A549 (cell line): ENCODE measurements around the gene MLPH. TPM values are rescaled to one million over a fixed set of nuclear protein-coding genes. Genes with fewer than 3 reads are reported as not detected.

ENCODE experiments used
- ATAC-seq, 2 experiments: fragments of 200-7000 bp in 1 of 2; fragments of >200 bp in 1 of 2; cut with Nextera tagmentation in 1 of 2; cut with Tn5 transposase in 1 of 2; 3 replicates each; pipeline versions ENCODE4 v1.8.0 to v1.9.1; 2018 to 2020; ENCODE audit warnings: mild to moderate bottlenecking in 1 of 2, moderate library complexity in 1 of 2
- CTCF ChIA-PET: fragments of 300-600 bp; sonication (Branson Sonifier 250); formaldehyde crosslinking; extraction: SDS; loops from one replicate; lab custom pipeline; 2021; ENCODE audit warnings: antibody characterized with exemption, inconsistent platforms; lab: Yijun Ruan, JAX
- POLR2A ChIA-PET: fragments of 350-600 bp; formaldehyde crosslinking; extraction: SDS; loops from one replicate; lab custom pipeline; 2021; ENCODE audit warnings: antibody characterized with exemption, inconsistent platforms; lab: Yijun Ruan, JAX
- DNase-seq, 2 experiments: peaks; one replicate each; pipeline versions ENCODE4 v3.0.0 to v3.0.0-alpha.2; 2011 to 2016; ENCODE audit warnings: low read depth in 1 of 2, low spot score in 1 of 2
- FAIRE-seq: peaks from 2 replicates; lab custom pipeline; 2011; peaks lifted over from hg19 to GRCh38; lab: Jason Lieb, UNC
- H3K27ac ChIP-seq, 2 experiments: fragments of >200 bp; sonication (Bioruptor Twin); formaldehyde crosslinking; 3 replicates each; pipeline ENCODE4 v1.5.1; 2016 to 2017
- H3K4me1 ChIP-seq: fragments of >200 bp; sonication (Bioruptor Twin); formaldehyde crosslinking; 3 replicates; pipeline ENCODE4 v1.6.1; 2016
- H3K4me2 ChIP-seq: fragments of >200 bp; sonication (Bioruptor Twin); formaldehyde crosslinking; 3 replicates; pipeline ENCODE4 v1.6.1; 2016
- H3K4me3 ChIP-seq: fragments of >200 bp; sonication (Bioruptor Twin); formaldehyde crosslinking; 3 replicates; pipeline ENCODE4 v1.5.1; 2016
- H3K9me3 ChIP-seq: fragments of >200 bp; sonication (Bioruptor Twin); formaldehyde crosslinking; 3 replicates; pipeline ENCODE4 v1.6.1; 2016
- BHLHE40 ChIP-seq: IDR thresholded peaks from 2 replicates; pipeline ENCODE4 v1.6.1; 2012; ENCODE audit warnings: low read depth, low read length, inconsistent platforms
- CBX2 ChIP-seq: fragments of 200-600 bp; sonication (generic); IDR thresholded peaks from 2 replicates; pipeline ENCODE4 v1.6.1; 2016; ENCODE audit warnings: low read depth, mild to moderate bottlenecking, borderline replicate concordance
- CBX8 ChIP-seq: fragments of 200-600 bp; sonication (generic); IDR thresholded peaks from 2 replicates; pipeline ENCODE4 v1.6.1; 2016
- E2F6 ChIP-seq: IDR thresholded peaks from 2 replicates; pipeline ENCODE4 v1.6.1; 2012; ENCODE audit warnings: low read depth, borderline replicate concordance
- EHF ChIP-seq: fragments of 250-450 bp; sonication (Bioruptor Pico); IDR thresholded peaks from 2 replicates; pipeline ENCODE4 v1.5.0; 2020; ENCODE audit warnings: mild to moderate bottlenecking
- ESRRA ChIP-seq: fragments of 150-350 bp; IDR thresholded peaks from 2 replicates; pipeline ENCODE4 v1.6.1; 2014; ENCODE audit warnings: mild to moderate bottlenecking, low read length, borderline replicate concordance
- JUN ChIP-seq, 2 experiments: fragments of >200 bp; sonication (Bioruptor Twin); formaldehyde crosslinking; IDR thresholded peaks; 2 replicates in 1 of 2; 3 replicates in 1 of 2; pipeline ENCODE4 v1.6.1; 2016 to 2017
- KDM1A ChIP-seq: fragments of 200-600 bp; sonication (generic); IDR thresholded peaks from 2 replicates; pipeline ENCODE4 v1.6.1; 2016; ENCODE audit warnings: low read depth, mild to moderate bottlenecking
- MAX ChIP-seq: IDR thresholded peaks from 2 replicates; pipeline ENCODE4 v1.6.1; 2012
- MAZ ChIP-seq: fragments of 150-350 bp; IDR thresholded peaks from 2 replicates; pipeline ENCODE4 v1.6.1; 2014; ENCODE audit warnings: antibody characterized with exemption, low read depth, low read length, borderline replicate concordance
- MYC ChIP-seq: IDR thresholded peaks from 2 replicates; pipeline ENCODE4 v1.6.1; 2012; ENCODE audit warnings: mild to moderate bottlenecking, inconsistent platforms, low read length, improper control_type of control experiment, borderline replicate concordance
- NR3C1 ChIP-seq: fragments of >200 bp; sonication (Bioruptor Twin); formaldehyde crosslinking; IDR thresholded peaks from 3 replicates; pipeline ENCODE4 v1.6.1; 2017
- RCOR1 ChIP-seq: fragments of 150-350 bp; IDR thresholded peaks from 2 replicates; pipeline ENCODE4 v1.6.1; 2014; ENCODE audit warnings: antibody characterized with exemption, low read length, low read depth
- RNF2 ChIP-seq: fragments of 200-600 bp; sonication (generic); IDR thresholded peaks from 2 replicates; pipeline ENCODE4 v1.6.1; 2016; ENCODE audit warnings: low read depth, mild to moderate bottlenecking, antibody characterized with exemption, moderate library complexity, borderline replicate concordance
- SREBF2 ChIP-seq: fragments of 450-650 bp; IDR thresholded peaks from 2 replicates; pipeline ENCODE4 v1.6.1; 2014; ENCODE audit warnings: mild to moderate bottlenecking, moderate library complexity
- ZC3H11A ChIP-seq: fragments of 450-650 bp; IDR thresholded peaks from 2 replicates; pipeline ENCODE4 v1.6.1; 2014; ENCODE audit warnings: antibody characterized with exemption, mild to moderate bottlenecking
- ZFP36 ChIP-seq: fragments of 450-650 bp; IDR thresholded peaks from 2 replicates; pipeline ENCODE4 v1.6.1; 2014; ENCODE audit warnings: borderline replicate concordance; ENCODE audit not compliant: partially characterized antibody
- ZSCAN20 ChIP-seq: fragments of 250-450 bp; sonication (Bioruptor Pico); IDR thresholded peaks from 2 replicates; pipeline ENCODE4 v1.8.0; 2022; ENCODE audit warnings: mild to moderate bottlenecking, moderate library complexity
- WGBS: methylation state at CpG from one replicate; pipeline ENCODE4 v1.1.6; 2017; ENCODE audit errors: missing lambda C conversion rate; 5-methylcytosine and 5-hydroxymethylcytosine counted together
- polyA plus RNA-seq, 4 experiments: library from polyadenylated mRNA; depleted of rRNA in 3 of 4; stranded (reverse); fragments of >200 nt; fragmentation: RNase III in 1 of 4; extraction: RNeasy Plus Mini Kit Qiagen cat#74134 plus additional on column Dnase treatment in 1 of 4; gene quantifications; 2 replicates in 3 of 4; 3 replicates in 1 of 4; pipeline ENCODE4 v1.2.3, GENCODE V29; 2011 to 2017
- TF ChIP-seq, protein P1 (sequence below): fragments of 250-450 bp; sonication (Bioruptor Pico); IDR thresholded peaks from 2 replicates; pipeline ENCODE4 v1.5.0; 2021; ENCODE audit warnings: mild to moderate bottlenecking, moderate library complexity, borderline replicate concordance

Gene MLPH
- polyA plus RNA-seq, 2 of the 4 experiments (the other 2 are of a cell fraction): 218 to 350 TPM

DNA sequence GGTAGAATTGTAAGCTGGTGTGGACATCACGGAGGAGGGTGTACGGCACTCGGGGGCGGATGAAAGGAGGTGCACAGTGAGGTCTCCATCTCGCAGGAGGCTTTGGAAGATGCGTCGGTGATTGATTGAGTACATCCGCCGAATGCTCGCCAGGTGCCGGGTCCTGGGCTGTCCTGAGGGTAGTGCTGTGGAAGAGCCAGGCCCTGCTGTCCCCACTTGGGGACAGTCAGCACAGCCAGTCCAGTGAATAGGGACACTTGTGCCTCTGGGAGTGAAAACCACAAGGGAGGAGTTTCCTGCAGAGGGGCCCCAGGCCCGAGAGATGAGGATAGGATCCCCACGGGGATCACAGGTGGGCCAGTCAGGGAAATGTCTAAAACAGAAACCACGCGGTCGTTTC lies 28.1 kb downstream of the MLPH start:
- FAIRE-seq (no peak), ATAC-seq (no peak), DNase-seq (no peak)
- peak overlapping the region in 1 of 2 experiments; percentile 49; a peak in 3 of 6 replicates for H3K27ac ChIP-seq
- POLR2A ChIA-PET: no interaction called here
- no peaks in the 10 kb centered on the region for H3K9me3 ChIP-seq
- CTCF ChIA-PET: interaction anchor here (1.1 to 10.2 kb wide), 4 partner anchors 10 to 57 kb away, joined by 3 to 146 read pairs (median 9); no protein-coding TSS in a partner anchor
- H3K4me3 ChIP-seq: no peak overlapping the region
- H3K4me1 ChIP-seq: peaks cover 36% of the 10 kb centered on the region
- TF ChIP-seq ZC3H11A (no peak), ZSCAN20 (CRISPR knock-in tag) (no peak), ESRRA (no peak), RCOR1 (no peak), SREBF2 (no peak), BHLHE40 (no peak), EHF (CRISPR knock-in tag) (no peak), ZFP36 (no peak), CBX2 (no peak), CBX8 (no peak), RNF2 (no peak), E2F6 (no peak), MAX (no peak), KDM1A (no peak), NR3C1 (no peak)
- TF ChIP-seq, protein P1, sequence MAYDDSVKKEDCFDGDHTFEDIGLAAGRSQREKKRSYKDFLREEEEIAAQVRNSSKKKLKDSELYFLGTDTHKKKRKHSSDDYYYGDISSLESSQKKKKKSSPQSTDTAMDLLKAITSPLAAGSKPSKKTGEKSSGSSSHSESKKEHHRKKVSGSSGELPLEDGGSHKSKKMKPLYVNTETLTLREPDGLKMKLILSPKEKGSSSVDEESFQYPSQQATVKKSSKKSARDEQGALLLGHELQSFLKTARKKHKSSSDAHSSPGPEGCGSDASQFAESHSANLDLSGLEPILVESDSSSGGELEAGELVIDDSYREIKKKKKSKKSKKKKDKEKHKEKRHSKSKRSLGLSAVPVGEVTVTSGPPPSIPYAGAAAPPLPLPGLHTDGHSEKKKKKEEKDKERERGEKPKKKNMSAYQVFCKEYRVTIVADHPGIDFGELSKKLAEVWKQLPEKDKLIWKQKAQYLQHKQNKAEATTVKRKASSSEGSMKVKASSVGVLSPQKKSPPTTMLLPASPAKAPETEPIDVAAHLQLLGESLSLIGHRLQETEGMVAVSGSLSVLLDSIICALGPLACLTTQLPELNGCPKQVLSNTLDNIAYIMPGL: no peak
- 95% methylated on average over 16 of the region's 16 CpGs for WGBS
- H3K4me2 ChIP-seq: no peak overlapping the region

- peaks cover 30% of the 10 kb centered on the region for H3K4me1 ChIP-seq
- H3K9me3 ChIP-seq: no peaks in the 10 kb centered on the region
- H3K4me2 ChIP-seq: no peak overlapping the region
- no peak for TF ChIP-seq MAZ
- TF ChIP-seq JUN (IDR thresholded peaks at IDR 0.05): 0 out of 5 replicates have a peak, but pooled peaks of 1 of the 2 experiments have one; percentile 3
- TF ChIP-seq MAX: no peak
- H3K4me3 ChIP-seq: no peak overlapping the region
- ATAC-seq: no peak
- no peak for DNase-seq
- POLR2A ChIA-PET: no interaction called here
- 95% methylated on average over 6 of the region's 6 CpGs for WGBS
- CTCF ChIA-PET: interaction anchor here (0.9 to 10.2 kb wide), 4 partner anchors 10 to 57 kb away, joined by 3 to 146 read pairs (median 5); no protein-coding TSS in a partner anchor
- peak overlapping the region in 1 of 2 experiments; percentile 49; a peak in 3 of 6 replicates for H3K27ac ChIP-seq
- no peak for FAIRE-seq
Measured at GRCh38 chr2:237515621-237516275, 28.7 kb downstream of the MLPH start.

DNA sequence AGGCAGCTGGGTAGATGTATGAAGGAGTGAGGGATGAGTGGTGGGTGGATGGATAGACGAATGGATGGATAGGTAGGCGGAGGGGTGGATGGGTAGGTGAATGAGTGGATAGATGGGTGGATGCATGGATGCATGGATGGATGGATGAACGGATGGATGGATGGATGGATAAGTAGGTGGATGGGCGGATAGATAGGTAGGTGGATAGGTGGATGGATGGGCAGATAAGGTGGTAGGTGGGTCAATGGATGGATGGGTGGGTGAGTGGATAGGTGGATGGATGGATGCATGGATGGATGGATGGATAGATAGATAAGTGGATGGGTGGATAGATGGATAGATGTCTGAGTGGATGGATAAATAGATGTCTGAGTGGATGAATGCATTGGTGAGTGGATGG lies 30.1 kb downstream of the MLPH start:
- DNase-seq (no peak), FAIRE-seq (no peak), ATAC-seq (no peak)
- ChIA-PET CTCF (interaction anchor here (10.2 kb wide), 1 partner anchor 55 kb away, joined by 146 read pairs; no protein-coding TSS in a partner anchor), POLR2A (no interaction called here)
- H3K9me3 ChIP-seq: no peaks in the 10 kb centered on the region
- no peak overlapping the region for H3K27ac ChIP-seq
- 88% methylated on average over 4 of the region's 4 CpGs for WGBS
- H3K4me3 ChIP-seq: no peak overlapping the region
- no peak overlapping the region for H3K4me2 ChIP-seq
- TF ChIP-seq MYC: no peak
- TF ChIP-seq, all 56 proteins: peak for 0
- peaks cover 16% of the 10 kb centered on the region for H3K4me1 ChIP-seq
